Activated T-cell treated with anti-CD3 and anti-CD28 coated beads, Interleukin-2, amount 50 U/mL, for 24 hours (primary cell): ENCODE results near the gene ADGRV1.

ENCODE experiments used
- DNase-seq: peaks from one replicate; pipeline ENCODE4 v3.0.0-alpha.2; 2020
- H3K27ac Mint-ChIP-seq: 2 replicates; pipeline ENCODE4 v1.8.0; 2020; ENCODE audit warnings: mild to moderate bottlenecking, mixed read lengths
- H3K27me3 Mint-ChIP-seq: 2 replicates; pipeline ENCODE4 v1.8.0; 2020; ENCODE audit warnings: mixed read lengths
- H3K36me3 Mint-ChIP-seq: 2 replicates; pipeline ENCODE4 v1.8.0; 2020; ENCODE audit warnings: low read depth, mixed read lengths
- H3K4me1 Mint-ChIP-seq: 2 replicates; pipeline ENCODE4 v1.8.0; 2020; ENCODE audit warnings: low read depth, mixed read lengths
- H3K4me3 Mint-ChIP-seq: 2 replicates; pipeline ENCODE4 v1.8.0; 2020; ENCODE audit warnings: mild to moderate bottlenecking, moderate library complexity, mixed read lengths
- H3K9me3 Mint-ChIP-seq: 2 replicates; pipeline ENCODE4 v1.8.0; 2020; ENCODE audit warnings: mixed read lengths

ADGRV1 gene

DNA sequence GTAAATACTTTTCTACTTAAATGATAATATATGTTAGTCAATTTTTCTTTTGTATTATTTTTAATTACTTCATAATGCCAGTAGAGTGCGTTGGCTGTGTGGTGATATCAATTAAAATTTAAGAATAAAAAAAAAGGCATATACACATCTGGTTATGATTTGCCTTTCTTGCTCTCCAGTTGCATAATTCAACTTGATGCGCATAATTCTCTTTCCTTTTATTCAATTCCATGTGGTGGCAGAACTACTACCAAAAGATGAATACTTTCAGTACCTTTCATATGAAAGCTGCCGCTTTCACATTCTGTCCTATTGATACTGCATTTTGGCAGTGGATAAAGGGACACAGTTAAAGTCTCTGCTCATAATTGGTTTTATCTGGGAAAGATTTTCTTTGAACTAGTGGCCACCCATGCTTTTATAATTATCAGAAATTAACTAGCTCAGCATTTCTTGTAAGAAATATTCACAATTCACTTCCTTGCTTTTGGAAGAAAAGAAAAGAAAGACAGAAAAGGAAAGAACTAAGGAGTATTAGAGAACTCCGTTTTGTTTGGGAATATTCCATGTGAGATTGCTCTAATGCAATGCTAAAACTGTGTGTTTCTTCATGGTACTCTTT lies 12.3 kb upstream of the ADGRV1 start:
- Mint-ChIP-seq H3K4me1 (no peaks in the 10 kb centered on the region), H3K4me3 (no peak overlapping the region), H3K9me3 (no peaks in the 10 kb centered on the region), H3K27ac (no peak overlapping the region), H3K27me3 (peaks cover 53% of the 10 kb centered on the region), H3K36me3 (no peaks in the 10 kb centered on the region)
- DNase-seq = no peak

DNA sequence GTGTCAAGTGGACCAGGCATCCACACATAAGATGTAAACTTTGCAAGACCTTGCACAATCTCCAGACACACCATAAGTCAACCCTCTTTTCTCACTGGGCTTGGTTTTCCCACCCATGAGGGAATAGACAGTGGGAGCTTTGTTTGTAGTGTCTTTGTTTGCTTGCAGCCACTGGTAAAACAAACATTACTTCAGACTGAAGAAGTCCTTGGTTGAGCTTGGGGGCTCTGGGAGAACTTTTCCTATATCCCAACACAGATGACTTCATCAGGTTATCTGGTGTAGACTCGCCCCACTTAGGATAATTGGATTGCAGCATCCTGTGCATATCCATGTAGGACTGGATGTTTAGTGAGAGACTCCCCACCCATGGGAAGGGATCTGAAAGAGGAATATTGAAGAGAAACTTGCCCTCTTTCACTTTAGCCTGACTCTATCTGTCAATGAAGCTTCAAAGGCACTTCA lies 11.5 kb upstream of the ADGRV1 start:
- H3K4me1 Mint-ChIP-seq = no peaks in the 10 kb centered on the region
- H3K9me3 Mint-ChIP-seq = no peaks in the 10 kb centered on the region
- no peaks in the 10 kb centered on the region for H3K36me3 Mint-ChIP-seq
- no peak overlapping the region for H3K27ac Mint-ChIP-seq
- peaks cover 54% of the 10 kb centered on the region for H3K27me3 Mint-ChIP-seq
- H3K4me3 Mint-ChIP-seq = no peak overlapping the region
- DNase-seq = no peak

DNA sequence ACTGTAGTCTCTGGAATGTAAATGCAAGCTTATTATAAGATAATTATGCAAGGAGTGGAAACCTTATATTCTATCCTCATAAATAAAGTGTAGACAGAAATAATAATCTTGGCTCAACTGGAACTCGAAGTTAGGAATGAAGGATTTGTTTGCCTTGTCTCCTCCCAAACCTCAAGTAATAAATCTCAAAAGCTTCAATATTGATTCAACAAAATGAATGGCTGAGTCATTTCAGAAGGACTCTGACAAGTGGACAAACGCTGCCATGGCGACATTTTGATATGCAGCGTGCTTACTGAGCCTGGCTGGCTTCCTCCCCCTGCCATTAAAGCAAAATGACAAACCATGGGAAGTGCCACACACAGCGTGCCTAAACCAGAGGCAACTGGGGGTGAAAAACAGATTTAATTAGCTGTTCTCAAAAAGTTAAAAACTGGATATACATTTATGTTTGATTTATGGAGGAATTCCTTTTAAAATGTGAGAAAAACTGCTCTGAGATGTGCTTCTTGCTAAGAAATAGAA lies 10.5 kb upstream of the ADGRV1 start:
- H3K4me1 Mint-ChIP-seq = no peaks in the 10 kb centered on the region
- H3K9me3 Mint-ChIP-seq = no peaks in the 10 kb centered on the region

DNA sequence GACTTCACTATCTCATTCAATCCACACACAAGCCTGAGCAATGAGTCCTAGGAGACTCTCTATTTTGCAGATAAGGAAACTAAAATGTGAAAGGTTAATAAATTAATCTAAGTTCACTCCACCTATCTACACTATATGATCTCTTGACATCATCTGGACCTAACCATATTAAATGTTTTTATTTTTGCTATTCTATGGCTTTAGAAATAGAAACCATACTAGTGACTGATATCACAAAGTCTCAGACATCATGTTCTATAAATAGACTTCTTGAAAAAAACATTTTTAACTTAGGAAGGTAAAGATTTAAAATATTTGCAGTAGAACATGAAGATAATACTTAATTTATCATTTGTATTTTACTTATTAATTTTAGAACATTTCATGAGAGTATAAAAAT lies 9.4 kb upstream of the ADGRV1 start:
- Mint-ChIP-seq H3K4me1 (no peaks in the 10 kb centered on the region), H3K27me3 (peaks cover 53% of the 10 kb centered on the region), H3K27ac (no peak overlapping the region), H3K36me3 (no peaks in the 10 kb centered on the region), H3K9me3 (no peaks in the 10 kb centered on the region), H3K4me3 (no peak overlapping the region)
- DNase-seq = no peak

More for the DNA sequence above, 10.5 kb upstream of the ADGRV1 start:
- Mint-ChIP-seq H3K4me3 (no peak overlapping the region), H3K36me3 (no peaks in the 10 kb centered on the region), H3K27ac (no peak overlapping the region), H3K27me3 (peaks cover 58% of the 10 kb centered on the region)
- no peak for DNase-seq

DNA sequence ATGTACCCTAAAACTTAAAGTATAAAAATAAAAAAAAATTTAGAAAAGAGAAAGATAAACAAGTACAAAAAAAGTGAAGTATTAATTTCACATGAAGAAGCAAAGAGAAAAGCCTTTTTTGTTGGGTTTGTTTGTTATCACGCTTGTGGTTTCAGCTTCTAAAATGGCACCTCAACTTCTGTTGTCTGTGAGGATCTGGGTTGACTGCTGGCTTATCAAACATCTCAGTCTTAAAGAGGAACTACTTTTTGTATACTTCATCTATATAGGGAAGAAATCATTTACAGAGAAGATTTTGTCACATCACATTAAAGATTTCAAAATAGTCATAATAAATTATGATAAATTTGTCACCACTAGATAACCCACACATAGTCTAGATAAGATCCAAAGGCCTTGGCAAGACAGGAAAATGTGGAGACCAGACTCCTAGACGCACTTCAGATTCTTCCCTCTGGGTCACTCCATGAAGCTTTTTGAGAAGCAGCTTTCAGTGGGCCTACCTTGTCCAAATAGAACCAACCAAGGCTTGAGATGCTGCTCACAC lies 8.8 kb upstream of the ADGRV1 start:
- Mint-ChIP-seq H3K4me3 (no peak overlapping the region), H3K36me3 (no peaks in the 10 kb centered on the region), H3K4me1 (no peaks in the 10 kb centered on the region), H3K9me3 (no peaks in the 10 kb centered on the region), H3K27ac (no peak overlapping the region), H3K27me3 (peaks cover 51% of the 10 kb centered on the region)
- DNase-seq = no peak

DNA sequence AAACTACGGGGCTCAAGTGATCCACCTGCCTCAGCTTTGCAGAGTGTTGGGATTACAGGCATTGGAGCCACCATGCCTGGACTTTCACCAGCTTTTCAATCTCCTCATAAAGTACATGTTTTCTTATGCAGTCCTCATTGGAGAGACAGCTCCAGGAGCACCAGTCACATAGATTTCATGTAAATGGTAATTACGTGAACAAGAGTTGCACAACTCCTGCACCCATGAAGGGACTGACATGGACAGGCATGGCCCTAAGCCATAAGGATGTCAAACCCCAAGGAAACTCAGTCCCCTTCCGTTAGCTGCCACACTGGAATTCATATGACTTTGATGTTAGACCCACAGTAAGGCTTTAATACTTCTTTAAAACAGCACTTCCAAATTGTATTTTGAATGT lies 7.6 kb upstream of the ADGRV1 start:
- Mint-ChIP-seq H3K36me3 (no peaks in the 10 kb centered on the region), H3K4me3 (no peak overlapping the region), H3K27me3 (peaks cover 52% of the 10 kb centered on the region), H3K27ac (no peak overlapping the region), H3K4me1 (no peaks in the 10 kb centered on the region), H3K9me3 (no peaks in the 10 kb centered on the region)
- no peak for DNase-seq

DNA sequence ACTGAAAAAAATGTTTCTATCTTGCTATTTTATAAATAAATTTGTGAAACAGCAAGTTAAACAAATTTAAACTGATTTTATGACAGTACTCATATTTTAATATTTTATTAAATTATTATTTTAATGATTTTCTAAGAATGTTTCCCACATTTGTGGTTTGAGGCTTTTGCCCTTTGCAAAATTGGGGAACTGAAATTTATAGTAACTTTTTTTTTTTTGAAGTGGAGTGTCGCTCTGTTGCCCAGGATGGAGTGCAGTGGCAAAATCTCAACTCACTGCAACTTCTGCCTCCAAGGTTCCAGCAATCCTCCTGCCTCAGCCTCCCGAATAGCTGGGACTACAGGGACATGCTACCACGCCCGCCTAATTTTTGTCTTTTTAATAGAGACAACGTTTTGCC lies 7.2 kb upstream of the ADGRV1 start:
- no peaks in the 10 kb centered on the region for H3K4me1 Mint-ChIP-seq
- no peak overlapping the region for H3K27ac Mint-ChIP-seq
- no peaks in the 10 kb centered on the region for H3K9me3 Mint-ChIP-seq
- H3K27me3 Mint-ChIP-seq = peaks cover 55% of the 10 kb centered on the region
- H3K4me3 Mint-ChIP-seq = no peak overlapping the region
- no peak for DNase-seq
- H3K36me3 Mint-ChIP-seq = no peaks in the 10 kb centered on the region

DNA sequence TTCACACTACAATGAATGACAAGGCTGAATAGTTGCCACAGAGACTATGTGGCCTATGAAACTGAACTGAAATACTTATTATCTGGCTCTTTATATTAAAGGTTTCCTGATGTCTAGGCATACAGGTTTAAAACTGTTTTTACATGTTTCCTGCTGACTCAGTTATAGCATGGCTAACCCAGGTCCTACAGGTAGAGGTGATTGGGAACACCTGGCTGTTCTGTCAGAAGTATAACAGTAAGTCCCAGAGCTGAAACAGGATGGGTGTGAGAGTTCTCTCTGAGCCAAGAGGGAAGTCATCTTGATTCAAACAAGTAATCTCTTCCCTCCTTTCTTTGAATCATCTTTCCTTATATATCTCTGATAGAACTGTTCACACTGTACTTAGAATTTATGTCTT lies 4.9 kb upstream of the ADGRV1 start:
- Mint-ChIP-seq H3K4me1 (peaks cover 6% of the 10 kb centered on the region), H3K36me3 (no peaks in the 10 kb centered on the region), H3K27ac (no peak overlapping the region), H3K9me3 (no peaks in the 10 kb centered on the region), H3K27me3 (peaks cover 64% of the 10 kb centered on the region), H3K4me3 (no peak overlapping the region)
- no peak for DNase-seq

DNA sequence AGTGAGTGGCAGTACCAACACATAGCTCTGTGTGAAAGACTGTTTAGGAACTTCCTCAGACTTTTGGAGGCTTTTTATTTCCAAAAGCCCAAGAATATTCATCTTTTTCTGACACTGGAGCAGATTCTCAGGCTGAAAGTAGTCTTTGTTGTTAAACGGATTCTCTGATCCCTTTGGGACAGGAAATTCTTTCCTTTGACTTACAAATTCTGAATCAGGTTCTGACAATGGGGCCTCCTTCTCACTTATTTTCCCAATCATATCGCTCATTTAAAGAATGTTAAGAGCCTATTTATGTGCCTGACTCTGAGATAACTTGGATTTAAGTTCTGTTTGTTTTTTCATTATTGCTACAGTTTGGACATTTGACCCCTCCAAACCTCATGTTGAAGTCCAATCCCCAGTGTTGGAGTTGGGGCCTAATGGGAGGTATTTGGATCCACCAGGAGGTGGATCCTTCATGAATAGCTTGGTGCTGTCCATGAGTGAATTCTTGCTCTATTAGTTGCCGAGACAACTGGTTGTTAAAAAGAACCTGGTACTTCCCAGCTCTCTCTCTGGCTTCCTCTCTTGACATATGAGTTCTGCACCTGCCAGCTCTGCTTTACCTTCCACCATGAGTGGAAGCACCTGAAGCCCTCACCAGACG lies 4.1 kb upstream of the ADGRV1 start:
- Mint-ChIP-seq H3K27ac (no peak overlapping the region), H3K9me3 (no peaks in the 10 kb centered on the region), H3K36me3 (no peaks in the 10 kb centered on the region), H3K27me3 (peaks cover 69% of the 10 kb centered on the region), H3K4me3 (no peak overlapping the region), H3K4me1 (peaks cover 9% of the 10 kb centered on the region)
- DNase-seq = no peak

DNA sequence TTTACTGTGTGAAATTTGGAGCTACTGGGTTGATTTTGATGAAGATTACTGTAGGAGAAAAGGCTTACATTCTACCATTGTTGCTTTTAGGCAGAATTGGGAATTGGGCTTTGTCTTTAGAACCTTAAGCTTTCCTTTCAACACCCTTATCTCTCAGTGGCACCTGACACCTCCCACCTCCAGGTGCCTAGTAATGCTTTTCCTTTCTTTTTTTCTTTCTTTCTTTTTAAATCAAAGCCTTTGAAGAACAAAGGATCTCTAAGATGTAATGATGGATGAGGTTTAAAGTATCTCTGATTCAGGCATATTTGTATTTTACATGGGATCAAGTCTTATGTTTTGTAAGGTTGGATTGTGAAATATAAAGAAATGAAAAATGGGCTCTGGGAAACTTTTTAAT lies 2.9 kb upstream of the ADGRV1 start:
- Mint-ChIP-seq H3K4me1 (peaks cover 9% of the 10 kb centered on the region), H3K36me3 (no peaks in the 10 kb centered on the region), H3K4me3 (no peak overlapping the region), H3K27ac (no peak overlapping the region), H3K9me3 (no peaks in the 10 kb centered on the region), H3K27me3 (peaks cover 76% of the 10 kb centered on the region)
- no peak for DNase-seq

DNA sequence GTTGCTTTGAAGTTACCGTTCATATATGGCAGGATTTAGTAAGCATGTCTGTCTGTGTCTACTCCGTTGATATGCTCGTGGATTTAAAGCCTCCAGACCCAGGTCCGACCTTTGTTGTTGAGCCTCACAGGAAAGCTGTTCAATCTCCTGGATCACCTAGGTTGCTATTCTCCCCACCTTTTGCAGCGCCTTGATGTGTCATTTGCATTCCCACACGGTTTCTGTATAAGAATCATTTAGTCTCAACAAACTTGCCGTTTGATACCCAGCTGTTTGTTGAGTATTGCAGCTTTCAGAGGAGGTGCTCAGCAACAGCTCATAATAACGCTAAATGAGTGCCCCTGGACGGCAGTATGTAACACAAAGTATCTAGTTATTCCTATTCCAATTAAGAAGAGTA lies 1.2 kb upstream of the ADGRV1 start:
- Mint-ChIP-seq H3K36me3 (no peaks in the 10 kb centered on the region), H3K27me3 (peaks cover 81% of the 10 kb centered on the region), H3K4me3 (no peak overlapping the region), H3K9me3 (no peaks in the 10 kb centered on the region), H3K27ac (no peak overlapping the region), H3K4me1 (peaks cover 9% of the 10 kb centered on the region)
- no peak for DNase-seq

DNA sequence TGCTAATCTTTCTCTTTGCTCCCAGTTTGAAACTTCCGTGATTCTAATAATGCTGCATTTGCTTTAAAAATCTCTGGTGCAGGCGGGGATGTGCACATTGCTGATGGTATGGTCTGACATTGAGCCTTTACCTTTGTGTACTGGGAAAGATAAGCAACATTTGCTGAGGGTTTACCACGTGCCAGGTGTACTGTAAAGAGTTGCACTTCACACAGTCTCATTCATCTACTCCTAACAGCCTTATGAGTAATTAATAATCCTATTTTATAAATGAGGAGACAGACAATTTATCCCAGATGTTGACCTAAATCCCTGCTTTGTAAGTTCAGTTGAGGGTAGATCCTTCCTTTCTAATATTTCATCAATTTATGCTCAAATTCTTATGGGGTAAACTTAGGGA lies 726 bp upstream of the ADGRV1 start:
- H3K27ac Mint-ChIP-seq = no peak overlapping the region
- no peaks in the 10 kb centered on the region for H3K9me3 Mint-ChIP-seq
- DNase-seq = no peak
- H3K4me3 Mint-ChIP-seq = no peak overlapping the region
- no peaks in the 10 kb centered on the region for H3K36me3 Mint-ChIP-seq
- H3K4me1 Mint-ChIP-seq = peaks cover 9% of the 10 kb centered on the region
- H3K27me3 Mint-ChIP-seq = peaks cover 78% of the 10 kb centered on the region

DNA sequence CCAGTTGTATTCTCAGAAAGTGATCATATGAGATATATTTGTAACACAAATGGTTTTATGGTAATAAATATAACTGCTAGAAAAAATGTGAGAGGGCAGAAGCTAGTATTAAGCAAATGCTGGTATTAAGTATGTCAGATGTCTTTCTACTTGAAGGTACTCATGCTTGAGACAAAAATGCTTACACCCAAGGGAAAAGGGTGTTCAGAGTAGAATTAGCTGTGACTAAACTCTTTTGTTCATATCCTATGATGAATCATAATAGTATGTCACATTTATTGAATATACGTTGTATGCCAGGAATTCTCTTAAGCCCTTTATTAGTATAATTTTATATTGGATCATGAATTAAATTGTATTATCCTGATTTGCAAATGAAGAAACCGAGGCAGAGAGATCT lies 2.2 kb downstream of the ADGRV1 start:
- DNase-seq = no peak
- no peak overlapping the region for H3K4me3 Mint-ChIP-seq
- peaks cover 9% of the 10 kb centered on the region for H3K4me1 Mint-ChIP-seq
- no peaks in the 10 kb centered on the region for H3K9me3 Mint-ChIP-seq
- H3K27ac Mint-ChIP-seq = no peak overlapping the region
- peaks cover 72% of the 10 kb centered on the region for H3K27me3 Mint-ChIP-seq
- no peaks in the 10 kb centered on the region for H3K36me3 Mint-ChIP-seq

DNA sequence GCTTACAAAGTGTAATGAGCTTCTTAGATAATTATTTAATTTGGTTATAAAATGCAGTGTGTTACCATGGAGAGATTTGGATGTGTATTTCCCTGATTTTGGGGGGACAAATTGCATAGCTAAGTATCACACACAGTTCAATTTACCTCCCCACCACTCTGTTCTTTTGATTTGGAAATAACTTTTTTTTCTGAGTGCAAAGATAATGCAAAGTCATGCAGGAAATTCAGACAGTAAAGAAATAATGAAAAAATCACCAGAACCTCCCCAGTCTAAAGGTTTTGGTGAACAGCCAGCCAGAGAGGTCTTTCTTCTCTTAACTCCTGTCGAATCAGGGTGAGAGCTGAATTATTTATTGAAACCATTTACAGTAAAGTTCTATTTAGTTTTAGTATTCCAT lies 3.2 kb downstream of the ADGRV1 start:
- Mint-ChIP-seq H3K27me3 (peaks cover 62% of the 10 kb centered on the region), H3K27ac (no peak overlapping the region), H3K4me1 (peaks cover 9% of the 10 kb centered on the region), H3K36me3 (no peaks in the 10 kb centered on the region), H3K4me3 (no peak overlapping the region), H3K9me3 (no peaks in the 10 kb centered on the region)
- DNase-seq = no peak

DNA sequence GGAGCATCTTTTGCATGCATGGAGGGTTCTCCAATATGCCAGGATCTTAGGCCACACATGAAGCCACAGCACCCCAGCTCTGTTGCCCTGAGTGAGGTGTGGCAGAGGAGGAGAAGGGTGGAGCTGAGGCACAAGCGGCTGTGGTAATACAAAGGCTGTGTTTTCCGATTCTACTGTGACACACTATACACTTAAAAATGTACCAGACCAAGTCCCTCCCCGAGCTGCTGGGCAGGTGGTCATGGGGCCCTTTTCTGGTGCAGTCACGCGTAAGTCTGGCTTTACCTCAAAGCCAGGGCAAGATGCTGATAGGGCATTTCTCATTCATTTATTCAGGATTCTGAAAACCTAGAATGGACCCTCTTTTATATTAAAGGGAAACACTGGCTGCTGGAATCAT lies 3.7 kb downstream of the ADGRV1 start:
- Mint-ChIP-seq H3K27me3 (peaks cover 56% of the 10 kb centered on the region), H3K36me3 (no peaks in the 10 kb centered on the region), H3K9me3 (no peaks in the 10 kb centered on the region), H3K27ac (no peak overlapping the region), H3K4me1 (peaks cover 9% of the 10 kb centered on the region), H3K4me3 (no peak overlapping the region)
- no peak for DNase-seq
